GM12864 (cell line): ENCODE data around the gene OGFOD1.

Experiments used
- DNase-seq: peaks from one replicate; pipeline ENCODE4 v3.0.0-alpha.2; 2011; ENCODE audit warnings: low read depth
- H3K4me3 ChIP-seq: 2 replicates; pipeline ENCODE4 v1.5.1; 2011; ENCODE audit warnings: mild to moderate bottlenecking, low read depth, low read length, control low read depth
- CTCF ChIP-seq: IDR thresholded peaks from 2 replicates; pipeline ENCODE4 v1.5.1; 2011; ENCODE audit warnings: low read depth, mild to moderate bottlenecking, moderate library complexity, low read length, control low read depth, inconsistent platforms; ENCODE audit errors: missing control alignments

The OGFOD1 gene

GRCh38 chr16:56421976-56422669, 29.2 kb upstream of the OGFOD1 start:
- peak overlapping the region; percentile 36 for H3K4me3 ChIP-seq
- no peak for DNase-seq
- no peak for TF ChIP-seq CTCF

- no peak for TF ChIP-seq CTCF
- peak overlapping the region; percentile 36 for H3K4me3 ChIP-seq
- DNase-seq: no peak
Measured at GRCh38 chr16:56422896-56423441, 28.4 kb upstream of the OGFOD1 start.

- no peak for TF ChIP-seq CTCF
- peak overlapping the region; percentile 65 for H3K4me3 ChIP-seq
- peak; percentile 26 for DNase-seq
Measured at GRCh38 chr16:56423584-56424403, 27.6 kb upstream of the OGFOD1 start.

GRCh38 chr16:56424404-56424764, 27.0 kb upstream of the OGFOD1 start:
- no peak for DNase-seq
- no peak for TF ChIP-seq CTCF
- peak overlapping the region; percentile 65 for H3K4me3 ChIP-seq

- no peak for TF ChIP-seq CTCF
- peak overlapping the region; percentile 65 for H3K4me3 ChIP-seq
- no peak for DNase-seq
Measured at GRCh38 chr16:56424791-56425438, 26.4 kb upstream of the OGFOD1 start.

- peak; percentile 45 for TF ChIP-seq CTCF
- peak; percentile 24 for DNase-seq
- H3K4me3 ChIP-seq: peak within 1 kb of the TSS; percentile 65
Measured at GRCh38 chr16:56425439-56425832, 25.9 kb upstream of the OGFOD1 start, which contains the start of gene AMFR. TSS of gene AMFR (minus strand) at chr16:56425545. CDS start at chr16:56425327, 218 bp downstream.
